Measurements from ENCODE around the gene HECW1. TPM values are rescaled to one million over a fixed set of nuclear protein-coding genes. Genes with fewer than 3 reads are reported as not detected.

HECW1 gene
- total and polyA plus RNA-seq, 8 donors = 0.29 to 5.1 (median 3.2) TPM

DNA sequence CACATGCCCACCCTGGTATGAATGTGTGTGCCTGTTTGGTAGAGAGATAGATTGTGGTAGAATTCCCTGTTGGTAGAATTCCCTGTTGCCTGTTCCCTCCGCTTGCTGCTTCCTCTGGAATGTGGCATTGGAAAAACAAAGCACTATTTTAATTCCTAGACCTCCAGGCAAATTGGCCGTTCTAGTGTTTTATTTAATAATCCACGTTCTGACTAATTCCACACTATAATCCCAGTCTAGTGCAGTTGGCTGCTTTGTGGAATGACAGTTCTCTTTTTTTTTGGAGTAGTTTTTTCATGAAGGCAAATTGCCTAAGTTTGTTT, 2.0 kb downstream of the HECW1 start:
- ATAC-seq (no peak), DNase-seq (no peak)
- Histone ChIP-seq H3K4me1 (peaks cover 9 to 18% of the 10 kb centered on the region in 2 donors), H3K27me3 (peaks cover 53 to 91% of the 10 kb centered on the region in 2 donors), H3K27ac (no peak overlapping the region), H3K36me3 (no peaks in the 10 kb centered on the region), H3K4me3 (no peak overlapping the region), H3K9me3 (no peaks in the 10 kb centered on the region)
- intact Hi-C loops (cut with DNase I) = no loop called here
- TF ChIP-seq, protein P1, sequence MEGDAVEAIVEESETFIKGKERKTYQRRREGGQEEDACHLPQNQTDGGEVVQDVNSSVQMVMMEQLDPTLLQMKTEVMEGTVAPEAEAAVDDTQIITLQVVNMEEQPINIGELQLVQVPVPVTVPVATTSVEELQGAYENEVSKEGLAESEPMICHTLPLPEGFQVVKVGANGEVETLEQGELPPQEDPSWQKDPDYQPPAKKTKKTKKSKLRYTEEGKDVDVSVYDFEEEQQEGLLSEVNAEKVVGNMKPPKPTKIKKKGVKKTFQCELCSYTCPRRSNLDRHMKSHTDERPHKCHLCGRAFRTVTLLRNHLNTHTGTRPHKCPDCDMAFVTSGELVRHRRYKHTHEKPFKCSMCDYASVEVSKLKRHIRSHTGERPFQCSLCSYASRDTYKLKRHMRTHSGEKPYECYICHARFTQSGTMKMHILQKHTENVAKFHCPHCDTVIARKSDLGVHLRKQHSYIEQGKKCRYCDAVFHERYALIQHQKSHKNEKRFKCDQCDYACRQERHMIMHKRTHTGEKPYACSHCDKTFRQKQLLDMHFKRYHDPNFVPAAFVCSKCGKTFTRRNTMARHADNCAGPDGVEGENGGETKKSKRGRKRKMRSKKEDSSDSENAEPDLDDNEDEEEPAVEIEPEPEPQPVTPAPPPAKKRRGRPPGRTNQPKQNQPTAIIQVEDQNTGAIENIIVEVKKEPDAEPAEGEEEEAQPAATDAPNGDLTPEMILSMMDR (IDR thresholded peaks at IDR 0.05) = no peak

DNA sequence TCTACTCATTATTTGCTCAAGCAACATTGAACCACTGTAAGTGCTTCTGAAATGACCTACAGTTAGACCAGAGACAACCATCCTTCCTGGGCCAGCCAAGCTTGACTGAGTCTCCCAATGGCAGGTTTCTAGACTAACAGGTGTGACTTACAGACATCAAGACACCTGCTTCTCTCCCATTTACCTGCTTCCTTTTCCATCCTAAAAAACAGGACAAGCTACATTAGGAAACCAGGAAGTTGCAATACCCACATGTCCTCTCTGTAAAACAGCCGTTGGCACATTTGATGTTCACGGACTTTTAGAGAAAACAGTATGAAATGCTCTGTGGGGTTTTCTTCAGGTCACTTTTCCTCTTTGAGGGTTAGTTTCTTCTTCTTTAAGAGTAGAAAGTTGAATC, 4.0 kb downstream of the HECW1 start:
- peaks cover 41 to 86% of the 10 kb centered on the region in 2 donors for H3K27me3 ChIP-seq
- TF ChIP-seq, protein P1 (IDR thresholded peaks at IDR 0.05) = no peak
- no peaks in the 10 kb centered on the region for H3K9me3 ChIP-seq
- H3K4me1 ChIP-seq = peaks cover 9 to 18% of the 10 kb centered on the region in 2 donors
- no peaks in the 10 kb centered on the region for H3K36me3 ChIP-seq
- ATAC-seq = no peak
- no peak for DNase-seq
- H3K27ac ChIP-seq = no peak overlapping the region
- intact Hi-C loops (cut with DNase I) = no loop called here
- no peak overlapping the region for H3K4me3 ChIP-seq

DNA sequence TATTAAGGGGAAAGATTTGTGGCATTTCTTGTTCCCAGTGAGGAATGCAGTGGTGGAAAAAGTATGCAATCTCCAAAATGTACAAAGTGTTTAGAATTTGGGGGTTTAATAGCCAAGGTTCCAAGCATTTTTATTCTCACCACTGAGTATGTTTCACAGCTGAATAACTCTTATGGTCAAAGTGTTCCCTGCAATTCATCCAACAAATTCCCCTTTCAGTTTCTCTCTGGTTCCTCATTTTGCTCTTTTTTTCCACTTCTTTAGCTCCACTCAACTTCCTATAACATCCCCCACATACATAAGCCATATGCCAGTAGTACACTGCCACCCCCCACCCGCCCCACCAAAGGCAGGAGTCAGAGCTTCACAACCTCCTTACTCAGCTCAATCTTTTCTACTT, 4.6 kb downstream of the HECW1 start:
- H3K27ac ChIP-seq = no peak overlapping the region
- intact Hi-C loops (cut with DNase I) = no loop called here
- no peaks in the 10 kb centered on the region for H3K9me3 ChIP-seq
- H3K36me3 ChIP-seq = no peaks in the 10 kb centered on the region
- H3K4me1 ChIP-seq = peaks cover 9 to 18% of the 10 kb centered on the region in 2 donors
- ATAC-seq (no peak), DNase-seq (no peak)
- H3K27me3 ChIP-seq = peaks cover 34 to 79% of the 10 kb centered on the region in 2 donors
- TF ChIP-seq, protein P1 (IDR thresholded peaks at IDR 0.05) = no peak
- H3K4me3 ChIP-seq = no peak overlapping the region

DNA sequence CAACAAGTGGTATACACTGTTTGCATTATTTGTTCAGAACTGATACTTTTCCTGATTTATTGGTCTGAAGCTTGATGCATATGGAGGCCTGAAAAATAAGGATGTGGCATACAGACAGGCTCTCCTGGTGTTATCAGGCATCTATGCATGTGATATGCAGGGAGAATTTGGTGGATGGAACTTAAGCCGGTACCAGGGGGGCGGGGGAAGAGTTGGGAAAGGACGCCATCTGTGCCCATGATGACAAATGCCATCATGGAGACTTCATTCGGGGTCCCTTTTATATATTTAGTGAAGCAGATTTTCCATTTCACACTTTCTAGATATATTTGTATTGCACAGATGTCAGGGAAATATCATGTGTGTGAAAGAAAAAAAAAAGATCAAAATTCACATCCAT, 5.4 kb downstream of the HECW1 start:
- DNase-seq (no peak), ATAC-seq (no peak)
- H3K4me1 ChIP-seq = peaks cover 6 to 12% of the 10 kb centered on the region in 2 donors
- intact Hi-C loops (cut with DNase I) = no loop called here
- no peak overlapping the region for H3K27ac ChIP-seq
- no peaks in the 10 kb centered on the region for H3K36me3 ChIP-seq
- TF ChIP-seq, protein P1 (IDR thresholded peaks at IDR 0.05) = no peak
- no peak overlapping the region for H3K4me3 ChIP-seq
- no peaks in the 10 kb centered on the region for H3K9me3 ChIP-seq
- peaks cover 26 to 74% of the 10 kb centered on the region in 2 donors for H3K27me3 ChIP-seq

DNA sequence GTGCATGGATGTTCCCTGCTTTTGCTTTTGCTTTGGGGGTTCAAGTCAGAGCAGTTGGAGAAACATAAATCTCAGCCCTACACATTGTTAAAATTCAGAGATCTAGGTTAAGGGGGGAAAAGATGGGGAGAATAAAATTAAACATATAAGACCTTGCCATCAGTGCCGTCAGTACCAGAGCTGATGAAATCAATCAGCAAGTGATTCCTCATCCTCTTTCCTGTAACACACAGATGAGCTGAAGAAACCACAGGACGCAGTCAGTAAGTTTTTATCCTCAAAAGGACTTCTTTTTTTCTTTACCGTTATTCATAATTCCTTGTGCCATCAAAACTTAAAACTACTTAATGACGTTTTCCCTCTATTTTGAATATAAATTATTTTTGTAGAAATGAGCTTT, 5.9 kb downstream of the HECW1 start:
- no peak for DNase-seq
- H3K27me3 ChIP-seq = peaks cover 22 to 74% of the 10 kb centered on the region in 2 donors
- H3K4me1 ChIP-seq = peaks cover 6 to 7% of the 10 kb centered on the region in 2 donors
- H3K36me3 ChIP-seq = no peaks in the 10 kb centered on the region
- ATAC-seq = no peak
- H3K27ac ChIP-seq = no peak overlapping the region
- TF ChIP-seq, protein P1 (IDR thresholded peaks at IDR 0.05) = no peak
- no peaks in the 10 kb centered on the region for H3K9me3 ChIP-seq
- no peak overlapping the region for H3K4me3 ChIP-seq
- intact Hi-C loops (cut with DNase I) = no loop called here

All from left lung (tissue), 10 donors.